GM18511 (cell line): ENCODE results near the gene CNTN1.
"Not testable (repeated sequence)": the region's sequence is repeated elsewhere in the genome, so short reads cannot be mapped to it uniquely, and the experiment has no call there.

Experiments used
- ATAC-seq: cut with Tn5 transposase; IDR thresholded peaks from one replicate; pipeline ENCODE4 v1.9.1; 2021; ENCODE audit warnings: mild to moderate bottlenecking, moderate library complexity; ENCODE audit not compliant: unreplicated experiment

Gene CNTN1

GRCh38 chr12:41023836-41024235 is 331.6 kb downstream of the CNTN1 start:
- ATAC-seq, result no peak

- no peak for ATAC-seq
Measured at GRCh38 chr12:41026151-41026550, 333.9 kb downstream of the CNTN1 start.

GRCh38 chr12:41032386-41032785 is 340.1 kb downstream of the CNTN1 start:
- ATAC-seq, result no peak

GRCh38 chr12:41034686-41035085 is 342.4 kb downstream of the CNTN1 start:
- no peak for ATAC-seq

- no peak for ATAC-seq
Measured at GRCh38 chr12:41039461-41039860, 347.2 kb downstream of the CNTN1 start.

GRCh38 chr12:41045509-41045908 is 353.3 kb downstream of the CNTN1 start:
- ATAC-seq, result no peak

GRCh38 chr12:41049033-41049432 is 356.8 kb downstream of the CNTN1 start:
- ATAC-seq, result no peak

- no peak for ATAC-seq
Measured at GRCh38 chr12:41051954-41052353, 359.7 kb downstream of the CNTN1 start.

GRCh38 chr12:41052441-41052840 is 360.2 kb downstream of the CNTN1 start:
- no peak for ATAC-seq

GRCh38 chr12:41053046-41053445 is 360.8 kb downstream of the CNTN1 start:
- no peak for ATAC-seq

GRCh38 chr12:41055875-41056577 is 363.8 kb downstream of the CNTN1 start:
- no peak for ATAC-seq

- ATAC-seq, result no peak
Measured at GRCh38 chr12:41058266-41058665, 366.0 kb downstream of the CNTN1 start.

- no peak for ATAC-seq
Measured at GRCh38 chr12:41061192-41061591, 369.0 kb downstream of the CNTN1 start.

- no peak for ATAC-seq
Measured at GRCh38 chr12:41064411-41064810, 372.2 kb downstream of the CNTN1 start.

GRCh38 chr12:41067941-41068645 is 375.9 kb downstream of the CNTN1 start:
- no peak for ATAC-seq

- ATAC-seq, result peak; percentile 73
Measured at GRCh38 chr12:41073633-41074472, 381.6 kb downstream of the CNTN1 start.

- ATAC-seq, result peak; percentile 27
Measured at GRCh38 chr12:41074473-41074769, 382.2 kb downstream of the CNTN1 start.

GRCh38 chr12:41076114-41076513 is 383.9 kb downstream of the CNTN1 start:
- ATAC-seq, result no peak

- ATAC-seq, result not testable (repeated sequence)
Measured at GRCh38 chr12:41081241-41081640, 389.0 kb downstream of the CNTN1 start.

- ATAC-seq, result no peak
Measured at GRCh38 chr12:41089438-41089837, 397.2 kb downstream of the CNTN1 start.

- no peak for ATAC-seq
Measured at GRCh38 chr12:41092115-41092514, 399.9 kb downstream of the CNTN1 start.

- ATAC-seq, result no peak
Measured at GRCh38 chr12:41096797-41097196, 404.6 kb downstream of the CNTN1 start.
